HK-2 (cell line): ENCODE measurements around the gene LRRC3B.

ENCODE experiments used
- DNase-seq: peaks from one replicate; pipeline ENCODE4 v3.0.0-alpha.2; 2018; ENCODE audit not compliant: unreplicated experiment

Gene LRRC3B

GRCh38 chr3:26708501-26708900 is 85.9 kb downstream of the LRRC3B start:
- no peak for DNase-seq

- no peak for DNase-seq
Observed at GRCh38 chr3:26712211-26713026, 89.8 kb downstream of the LRRC3B start.

GRCh38 chr3:26713091-26713490 is 90.5 kb downstream of the LRRC3B start:
- no peak for DNase-seq

GRCh38 chr3:26714485-26714884 is 91.9 kb downstream of the LRRC3B start:
- DNase-seq: no peak

GRCh38 chr3:26715431-26715830 is 92.9 kb downstream of the LRRC3B start:
- no peak for DNase-seq

GRCh38 chr3:26718315-26718714 is 95.7 kb downstream of the LRRC3B start:
- no peak for DNase-seq

GRCh38 chr3:26719134-26719533 is 96.6 kb downstream of the LRRC3B start:
- DNase-seq: no peak

- DNase-seq: no peak
Observed at GRCh38 chr3:26721047-26721446, 98.5 kb downstream of the LRRC3B start.

- no peak for DNase-seq
Observed at GRCh38 chr3:26731843-26732242, 109.3 kb downstream of the LRRC3B start.

- DNase-seq: no peak
Observed at GRCh38 chr3:26750263-26750662, 127.7 kb downstream of the LRRC3B start.

GRCh38 chr3:26752466-26752865 is 129.9 kb downstream of the LRRC3B start:
- no peak for DNase-seq

GRCh38 chr3:26753095-26753494 is 130.5 kb downstream of the LRRC3B start:
- DNase-seq: no peak

- DNase-seq: no peak
Observed at GRCh38 chr3:26757978-26758377, 135.4 kb downstream of the LRRC3B start.
